HepG2 (cell line): ENCODE results near the gene TMC8. TPM values are rescaled to one million over a fixed set of nuclear protein-coding genes. Genes with fewer than 3 reads are reported as not detected.

Source experiments
- KDM2A ChIP-seq: sonication (generic); formaldehyde crosslinking; IDR thresholded peaks from 2 replicates; pipeline ENCODE4 v1.4.0; 2020; ENCODE audit warnings: low read depth, missing genetic modification reagents, borderline replicate concordance
- MYC ChIP-seq: sonication (generic); formaldehyde crosslinking; IDR thresholded peaks from 2 replicates; pipeline ENCODE4 v1.9.0; 2021; ENCODE audit warnings: missing genetic modification reagents, borderline replicate concordance
- NFE2L2 ChIP-seq: fragments of 150-350 bp; IDR thresholded peaks from 2 replicates; pipeline ENCODE4 v1.6.1; 2014; ENCODE audit warnings: low read length
- PAWR ChIP-seq: sonication (generic); formaldehyde crosslinking; IDR thresholded peaks from 2 replicates; pipeline ENCODE4 v1.4.0; 2020; ENCODE audit warnings: missing genetic modification reagents, mild to moderate bottlenecking, borderline replicate concordance
- PLRG1 ChIP-seq: fragments of 450-650 bp; conservative IDR thresholded peaks from 2 replicates; pipeline ENCODE4 v1.6.1; 2016
- ZMYM4 ChIP-seq: sonication (generic); formaldehyde crosslinking; IDR thresholded peaks from 2 replicates; pipeline ENCODE4 v1.8.1; 2023; ENCODE audit warnings: mild to moderate bottlenecking, missing genetic modification reagents
- ZNF282 ChIP-seq: fragments of 450-650 bp; IDR thresholded peaks from 2 replicates; pipeline ENCODE4 v1.6.1; 2018; ENCODE audit not compliant: partially characterized antibody
- ZNF292 ChIP-seq: sonication (generic); formaldehyde crosslinking; IDR thresholded peaks from 2 replicates; pipeline ENCODE4 v1.8.1; 2022; ENCODE audit warnings: mild to moderate bottlenecking, low read depth, missing genetic modification reagents, borderline replicate concordance
- polyA plus RNA-seq, 8 experiments: library from polyadenylated mRNA; depleted of rRNA in 3 of 8; stranded (reverse) in 7 of 8; unstranded in 1 of 8; fragments of >200 nt; fragmentation: Illumina TruSeq in 4 of 8; extraction: Trizol in 4 of 8; gene quantifications; 2 replicates each; pipeline versions ENCODE4 v1.2.1 to v1.2.3, GENCODE V29; 2011 to 2016; ENCODE audit warnings: low read depth in 4 of 8, missing spikeins in 1 of 8, mixed read lengths in 1 of 8; ENCODE audit not compliant: insufficient read depth in 1 of 8
- total RNA-seq, 5 experiments: library from RNA; depleted of rRNA; stranded (reverse); fragments of >200 nt; fragmentation: Illumina TruSeq; extraction: Trizol; gene quantifications; 2 replicates each; pipeline ENCODE4 v1.2.3, GENCODE V29; 2016; ENCODE audit warnings: low read depth in 1 of 5
- TF ChIP-seq, protein P1 (sequence below): sonication (generic); formaldehyde crosslinking; conservative IDR thresholded peaks from 2 replicates; pipeline ENCODE4 v1.4.0; 2020; ENCODE audit warnings: missing genetic modification reagents
- TF ChIP-seq, protein P2 (sequence below): sonication (generic); formaldehyde crosslinking; IDR thresholded peaks from 2 replicates; pipeline ENCODE4 v1.9.0; 2021; ENCODE audit warnings: missing genetic modification reagents, borderline replicate concordance

Gene TMC8
- total and polyA plus RNA-seq, 2 of the 13 experiments (the other 11 are each of a cell fraction or from before 2014, with no cell fraction given), result 0.53 to 7.8 TPM

DNA sequence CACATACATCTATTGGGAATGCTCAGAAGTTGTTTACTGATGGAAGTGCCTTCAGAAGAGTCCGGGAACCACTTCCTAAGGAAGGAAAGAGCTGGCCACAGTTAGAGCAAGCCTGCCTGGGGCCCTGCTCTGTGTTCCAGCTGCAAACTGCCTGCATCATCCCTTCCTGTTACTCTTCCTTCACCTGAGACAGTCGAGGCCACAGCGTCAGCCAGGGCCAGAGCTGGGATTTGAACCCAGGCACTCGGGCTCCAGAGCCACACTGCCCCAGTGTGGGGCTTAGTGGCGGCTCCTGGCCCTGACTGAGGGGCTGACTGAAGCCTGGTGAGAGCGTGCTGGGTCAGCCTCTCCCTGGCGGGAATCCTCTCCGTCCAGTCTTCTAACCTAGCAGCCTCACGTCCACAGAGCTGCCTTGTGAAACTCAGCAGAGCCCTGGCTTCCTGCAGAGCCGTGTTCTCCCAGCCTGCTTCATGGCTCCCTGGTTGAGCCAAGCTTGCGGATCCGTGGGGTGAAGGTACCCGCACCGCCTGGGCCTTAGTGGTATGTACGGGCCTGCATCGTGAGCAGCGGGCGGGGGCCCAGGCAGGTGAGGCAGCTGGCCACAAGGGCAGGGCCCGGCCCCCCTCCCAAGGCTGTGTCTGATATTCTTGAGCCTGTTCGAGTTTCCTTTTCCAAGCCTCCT is 11.0 kb downstream of the TMC8 start (continued):
- no peak for TF ChIP-seq ZNF292 (CRISPR knock-in tag)
- TF ChIP-seq, protein P1, sequence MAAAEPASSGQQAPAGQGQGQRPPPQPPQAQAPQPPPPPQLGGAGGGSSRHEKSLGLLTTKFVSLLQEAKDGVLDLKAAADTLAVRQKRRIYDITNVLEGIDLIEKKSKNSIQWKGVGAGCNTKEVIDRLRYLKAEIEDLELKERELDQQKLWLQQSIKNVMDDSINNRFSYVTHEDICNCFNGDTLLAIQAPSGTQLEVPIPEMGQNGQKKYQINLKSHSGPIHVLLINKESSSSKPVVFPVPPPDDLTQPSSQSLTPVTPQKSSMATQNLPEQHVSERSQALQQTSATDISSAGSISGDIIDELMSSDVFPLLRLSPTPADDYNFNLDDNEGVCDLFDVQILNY (CRISPR knock-in tag), result 0 out of 2 replicates have a peak, but pooled peaks have one; percentile 28
- no peak for TF ChIP-seq NFE2L2
- TF ChIP-seq PLRG1, result no peak
- TF ChIP-seq KDM2A, result peak; percentile 27; the same call in 1 of the 2 replicates
- TF ChIP-seq ZMYM4, result no peak
- TF ChIP-seq PAWR (CRISPR knock-in tag), result 0 out of 2 replicates have a peak, but pooled peaks have one; percentile 56
- no peak for TF ChIP-seq ZNF282
- TF ChIP-seq MYC (CRISPR knock-in tag), result no peak
- TF ChIP-seq, protein P2, sequence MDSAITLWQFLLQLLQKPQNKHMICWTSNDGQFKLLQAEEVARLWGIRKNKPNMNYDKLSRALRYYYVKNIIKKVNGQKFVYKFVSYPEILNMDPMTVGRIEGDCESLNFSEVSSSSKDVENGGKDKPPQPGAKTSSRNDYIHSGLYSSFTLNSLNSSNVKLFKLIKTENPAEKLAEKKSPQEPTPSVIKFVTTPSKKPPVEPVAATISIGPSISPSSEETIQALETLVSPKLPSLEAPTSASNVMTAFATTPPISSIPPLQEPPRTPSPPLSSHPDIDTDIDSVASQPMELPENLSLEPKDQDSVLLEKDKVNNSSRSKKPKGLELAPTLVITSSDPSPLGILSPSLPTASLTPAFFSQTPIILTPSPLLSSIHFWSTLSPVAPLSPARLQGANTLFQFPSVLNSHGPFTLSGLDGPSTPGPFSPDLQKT (CRISPR knock-in tag), result no peak
